SK-N-SH (cell line): Measurements from ENCODE around the gene OSBPL5. TPM values are rescaled to one million over a fixed set of nuclear protein-coding genes. Genes with fewer than 3 reads are reported as not detected.

Experiments used
- CTCF ChIA-PET: fragments of 300-600, 350-600 bp; formaldehyde crosslinking; extraction: SDS; loops from one replicate; lab custom pipeline; 2021; lab: Yijun Ruan, JAX
- POLR2A ChIA-PET: fragments of 350-600 bp; sonication (Branson Sonifier 250); formaldehyde crosslinking; extraction: SDS; loops from one replicate; lab custom pipeline; 2020; ENCODE audit warnings: antibody characterized with exemption, inconsistent platforms; lab: Yijun Ruan, JAX
- DNase-seq: peaks from one replicate; pipeline ENCODE4 v3.0.0; 2012
- H2AFZ ChIP-seq: fragments of 200-600 bp; sonication (generic); 2 replicates; pipeline ENCODE4 v1.8.1; 2016; ENCODE audit warnings: antibody characterized with exemption, mild to moderate bottlenecking, low read depth
- H3F3A ChIP-seq: fragments of 200-600 bp; sonication (generic); replicated peaks from 2 replicates; pipeline ENCODE3; 2016; ENCODE audit warnings: antibody characterized with exemption, mild to moderate bottlenecking; ENCODE audit not compliant: insufficient read depth
- H3K27ac ChIP-seq, 2 experiments: fragments of 200-500 bp in 1 of 2; fragments of 200-600 bp in 1 of 2; sonication (Bioruptor generic) in 1 of 2; sonication (generic), shearing (Covaris generic) in 1 of 2; 2 replicates each; pipeline versions ENCODE4 v1.5.1 to v1.6.1; 2014 to 2016; ENCODE audit warnings: low read depth in 2 of 2, inconsistent platforms in 1 of 2, low read length in 1 of 2, mild to moderate bottlenecking in 1 of 2, mixed read lengths in 1 of 2
- H3K27me3 ChIP-seq: fragments of 200-600 bp; sonication (generic), shearing (Covaris generic); 2 replicates; pipeline ENCODE4 v1.6.1; 2016; ENCODE audit warnings: mixed run types; ENCODE audit not compliant: insufficient read depth
- H3K36me3 ChIP-seq, 2 experiments: fragments of 200-500 bp in 1 of 2; fragments of 200-600 bp in 1 of 2; sonication (Bioruptor generic) in 1 of 2; sonication (generic) in 1 of 2; replicated peaks in 1 of 2; 2 replicates each; pipeline versions ENCODE3 to v1.5.1; 2014 to 2016; ENCODE audit warnings: low read length in 1 of 2, mild to moderate bottlenecking in 1 of 2; ENCODE audit not compliant: insufficient read depth in 2 of 2, control insufficient read depth in 1 of 2
- H3K4me1 ChIP-seq, 2 experiments: fragments of 200-500 bp in 1 of 2; fragments of 200-600 bp in 1 of 2; sonication (Bioruptor generic) in 1 of 2; sonication (generic), shearing (Covaris generic) in 1 of 2; 2 replicates each; pipeline versions ENCODE4 v1.5.1 to v1.6.1; 2014 to 2016; ENCODE audit warnings: low read depth in 1 of 2, low read length in 1 of 2, mixed run types in 1 of 2; ENCODE audit not compliant: insufficient read depth in 2 of 2, control insufficient read depth in 1 of 2
- H3K4me2 ChIP-seq: fragments of 200-600 bp; sonication (generic), shearing (Covaris generic); 2 replicates; pipeline ENCODE4 v1.6.1; 2017; ENCODE audit warnings: mixed run types
- H3K4me3 ChIP-seq, 2 experiments: fragments of 200-500 bp in 1 of 2; fragments of 200-600 bp in 1 of 2; sonication (Bioruptor generic) in 1 of 2; sonication (generic), shearing (Covaris generic) in 1 of 2; 2 replicates each; pipeline versions ENCODE4 v1.5.1 to v1.8.1; 2014 to 2016; ENCODE audit warnings: low read depth in 2 of 2, inconsistent platforms in 1 of 2, low read length in 1 of 2, mild to moderate bottlenecking in 1 of 2, mixed read lengths in 1 of 2, moderate library complexity in 1 of 2
- H3K79me2 ChIP-seq: fragments of 200-600 bp; sonication (generic); 2 replicates; pipeline ENCODE4 v1.8.1; 2017; ENCODE audit warnings: mild to moderate bottlenecking; ENCODE audit not compliant: insufficient read depth
- H3K9ac ChIP-seq: fragments of 200-600 bp; sonication (generic); 2 replicates; pipeline ENCODE4 v1.6.1; 2017; ENCODE audit warnings: mixed run types
- H3K9me2 ChIP-seq: fragments of 200-600 bp; sonication (generic); 2 replicates; pipeline ENCODE4 v1.6.1; 2017; ENCODE audit warnings: mixed run types
- H3K9me3 ChIP-seq: fragments of 200-600 bp; sonication (generic); 2 replicates; pipeline ENCODE4 v1.6.1; 2017; ENCODE audit warnings: mixed run types, mild to moderate bottlenecking, moderate library complexity
- H4K20me1 ChIP-seq: fragments of 200-600 bp; sonication (generic); 2 replicates; pipeline ENCODE4 v1.6.1; 2017; ENCODE audit warnings: mild to moderate bottlenecking, mixed run types; ENCODE audit not compliant: insufficient read depth
- CHD2 ChIP-seq: fragments of 150-350 bp; IDR thresholded peaks from 2 replicates; pipeline ENCODE4 v1.6.1; 2018; ENCODE audit warnings: low read length; ENCODE audit not compliant: partially characterized antibody
- CTCF ChIP-seq: fragments of 200-600 bp; sonication (generic); IDR thresholded peaks from 2 replicates; pipeline ENCODE4 v1.6.1; 2017; ENCODE audit warnings: antibody characterized with exemption, mild to moderate bottlenecking, moderate library complexity
- ELF1 ChIP-seq: IDR thresholded peaks from 2 replicates; pipeline ENCODE4 v1.4.0; 2012
- EP300 ChIP-seq, 2 experiments: IDR thresholded peaks; 2 replicates each; pipeline versions ENCODE4 v1.4.0 to v1.6.1; 2012; ENCODE audit warnings: borderline replicate concordance in 1 of 2, low read depth in 1 of 2, low read length in 1 of 2
- FOSL2 ChIP-seq: IDR thresholded peaks from 2 replicates; pipeline ENCODE4 v1.4.0; 2012; ENCODE audit warnings: low read depth, mild to moderate bottlenecking, moderate library complexity, borderline replicate concordance
- FOXM1 ChIP-seq: IDR thresholded peaks from 2 replicates; pipeline ENCODE4 v1.4.0; 2012; ENCODE audit warnings: low read depth, mild to moderate bottlenecking
- JUND ChIP-seq: IDR thresholded peaks from 2 replicates; pipeline ENCODE4 v1.4.0; 2012
- MEF2A ChIP-seq: IDR thresholded peaks from 2 replicates; pipeline ENCODE4 v1.4.0; 2012; ENCODE audit warnings: low read depth, borderline replicate concordance
- MXI1 ChIP-seq: IDR thresholded peaks from 2 replicates; pipeline ENCODE4 v1.6.1; 2012; ENCODE audit warnings: mild to moderate bottlenecking, low read depth, low read length, improper control_type of control experiment
- NFIC ChIP-seq: IDR thresholded peaks from 2 replicates; pipeline ENCODE4 v1.4.0; 2012; ENCODE audit warnings: borderline replicate concordance
- RAD21 ChIP-seq: IDR thresholded peaks from 2 replicates; pipeline ENCODE4 v1.6.1; 2012; ENCODE audit warnings: mild to moderate bottlenecking, low read length
- RCOR1 ChIP-seq: fragments of 150-350 bp; IDR thresholded peaks from 2 replicates; pipeline ENCODE4 v1.6.1; 2017; ENCODE audit warnings: antibody characterized with exemption, low read length
- RFX5 ChIP-seq: IDR thresholded peaks from 2 replicates; pipeline ENCODE4 v1.6.1; 2012; ENCODE audit warnings: mild to moderate bottlenecking, improper control_type of control experiment, low read length
- RXRA ChIP-seq: IDR thresholded peaks from 2 replicates; pipeline ENCODE4 v1.4.0; 2012; ENCODE audit warnings: low read depth, mild to moderate bottlenecking, borderline replicate concordance
- SIN3A ChIP-seq: IDR thresholded peaks from 2 replicates; pipeline ENCODE4 v1.6.1; 2012; ENCODE audit warnings: low read depth, mild to moderate bottlenecking, low read length, moderate library complexity, borderline replicate concordance
- SMC3 ChIP-seq: IDR thresholded peaks from 2 replicates; pipeline ENCODE4 v1.6.1; 2012; ENCODE audit warnings: low read depth, low read length, improper control_type of control experiment
- TCF12 ChIP-seq: IDR thresholded peaks from 2 replicates; pipeline ENCODE4 v1.4.0; 2012
- TEAD4 ChIP-seq: IDR thresholded peaks from 2 replicates; pipeline ENCODE4 v1.4.0; 2012; ENCODE audit warnings: mild to moderate bottlenecking, borderline replicate concordance; ENCODE audit not compliant: insufficient read depth
- USF2 ChIP-seq: fragments of 150-350 bp; IDR thresholded peaks from 2 replicates; pipeline ENCODE4 v1.6.1; 2017; ENCODE audit warnings: antibody characterized with exemption, low read length, low read depth, borderline replicate concordance
- YY1 ChIP-seq: IDR thresholded peaks from 2 replicates; pipeline ENCODE4 v1.4.0; 2012; ENCODE audit warnings: low read depth, mild to moderate bottlenecking
- ZBTB33 ChIP-seq: IDR thresholded peaks from 2 replicates; pipeline ENCODE4 v1.4.0; 2012; ENCODE audit warnings: low read depth, borderline replicate concordance
- WGBS: methylation state at CpG from one replicate; pipeline ENCODE4 v1.1.6; 2017; ENCODE audit warnings: low lambda C conversion rate; 5-methylcytosine and 5-hydroxymethylcytosine counted together
- polyA plus RNA-seq, 3 experiments: library from polyadenylated mRNA; depleted of rRNA; stranded (reverse); fragments of >200 nt; gene quantifications; 2 replicates each; pipeline ENCODE4 v1.2.3, GENCODE V29; 2012

OSBPL5 gene
- polyA plus RNA-seq, 1 of the 3 experiments (the other 2 are of a cell fraction), result 10.9 TPM

- no peak for TF ChIP-seq TCF12
- no peak for TF ChIP-seq MXI1
- TF ChIP-seq FOSL2, result no peak
- TF ChIP-seq NFIC, result no peak
- no peak for TF ChIP-seq RXRA
- no peak for TF ChIP-seq YY1
- no peak for TF ChIP-seq CHD2
- TF ChIP-seq EP300 (IDR thresholded peaks at IDR 0.05; ENCODE audit: borderline replicate concordance in 1 of 2, low read depth in 1 of 2, low read length in 1 of 2), result no peak
- TF ChIP-seq TEAD4, result no peak
- TF ChIP-seq JUND, result no peak
- TF ChIP-seq FOXM1, result no peak
- TF ChIP-seq ZBTB33, result no peak
- no peak for TF ChIP-seq CTCF
- TF ChIP-seq RAD21, result no peak
- ChIA-PET POLR2A (no interaction called here), CTCF (interaction anchor here (0.9 to 1.8 kb wide), 4 partner anchors 10 to 60 kb away, joined by 3 to 11 read pairs (median 4); no protein-coding TSS in a partner anchor)
- Histone ChIP-seq H3K36me3 (no peaks in the 10 kb centered on the region), H2AFZ (no peak overlapping the region), H4K20me1 (peaks cover 28% of the 10 kb centered on the region), H3F3A (no peaks in the 10 kb centered on the region), H3K9me2 (no peaks in the 10 kb centered on the region), H3K4me2 (no peak overlapping the region), H3K27me3 (no peaks in the 10 kb centered on the region), H3K9ac (no peak overlapping the region), H3K79me2 (no peaks in the 10 kb centered on the region), H3K4me3 (no peak overlapping the region), H3K4me1 (peaks cover 0 to 14% of the 10 kb centered on the region in 2 experiments; a peak in 1 of 4 replicates), H3K27ac (no peak overlapping the region), H3K9me3 (no peaks in the 10 kb centered on the region)
- WGBS, result 98% methylated on average over 11 of the region's 27 CpGs
- DNase-seq, result no peak
These were observed 30.2 kb downstream of the OSBPL5 start for GRCh38 chr11:3134651-3135480.

GRCh38 chr11:3134218-3134621 is 30.9 kb downstream of the OSBPL5 start:
- Histone ChIP-seq H3K4me3 (no peak overlapping the region), H3K9ac (no peak overlapping the region), H3K9me3 (no peaks in the 10 kb centered on the region), H3K36me3 (no peaks in the 10 kb centered on the region), H3F3A (no peaks in the 10 kb centered on the region), H4K20me1 (peaks cover 27% of the 10 kb centered on the region), H3K27me3 (no peaks in the 10 kb centered on the region), H3K79me2 (no peaks in the 10 kb centered on the region), H3K4me1 (peaks cover 0 to 13% of the 10 kb centered on the region in 2 experiments; a peak in 1 of 4 replicates), H3K9me2 (no peaks in the 10 kb centered on the region), H2AFZ (no peak overlapping the region), H3K4me2 (no peak overlapping the region), H3K27ac (no peak overlapping the region)
- WGBS, result 83% methylated on average over 1 of the region's 4 CpGs
- ChIA-PET CTCF (interaction anchor here (1.4 to 1.9 kb wide), 3 partner anchors 10 to 61 kb away, joined by 3 to 8 read pairs (median 4); no protein-coding TSS in a partner anchor), POLR2A (no interaction called here)
- no peak for DNase-seq
- TF ChIP-seq TEAD4, result no peak
- no peak for TF ChIP-seq YY1
- TF ChIP-seq MEF2A, result no peak
- no peak for TF ChIP-seq CHD2
- no peak for TF ChIP-seq SIN3A
- TF ChIP-seq ZBTB33, result no peak
- no peak for TF ChIP-seq USF2
- TF ChIP-seq NFIC, result no peak
- no peak for TF ChIP-seq ELF1
- TF ChIP-seq SMC3, result no peak
- TF ChIP-seq RFX5, result no peak
- TF ChIP-seq RCOR1, result no peak
- no peak for TF ChIP-seq FOXM1
